ENCODE data around the gene SUSD2. TPM values are rescaled to one million over a fixed set of nuclear protein-coding genes. Genes with fewer than 3 reads are reported as not detected.

Gene SUSD2
- total RNA-seq, 1 experiment from 2014 or later = not detected

GRCh38 chr22:24184057-24184798 is 2.9 kb downstream of the SUSD2 start:
- DNase-seq (ENCODE audit: low read depth) = no peak
- in situ Hi-C loops (cut with HindIII; ENCODE audit: low pct_unique_long_range_greater_than_20kb, low sequenced_read_pairs) = no loop called here

DNA sequence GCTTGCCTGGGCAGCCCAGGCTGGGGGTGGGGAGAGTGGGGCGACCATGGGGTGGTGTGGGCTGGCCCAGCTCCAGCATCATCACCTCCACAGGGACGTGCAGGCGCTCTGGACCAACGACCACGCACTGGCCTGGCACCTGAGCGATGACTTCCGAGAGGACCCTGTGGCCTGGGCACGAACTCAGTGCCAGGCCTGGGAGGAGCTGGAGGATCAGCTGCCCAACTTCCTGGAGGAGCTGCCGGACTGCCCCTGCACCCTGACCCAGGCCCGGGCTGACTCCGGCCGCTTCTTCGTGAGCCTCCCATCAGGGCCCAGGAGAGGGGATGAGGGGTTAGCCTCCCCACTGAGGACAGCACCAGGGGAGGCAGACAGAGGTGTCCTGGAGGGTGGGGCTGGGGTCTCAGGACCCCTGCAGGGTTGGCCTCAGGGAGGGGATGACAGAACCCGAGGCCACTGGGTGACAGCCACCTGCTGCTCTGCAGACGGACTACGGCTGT is 3.8 kb downstream of the SUSD2 start:
- in situ Hi-C loops (cut with HindIII; ENCODE audit: low pct_unique_long_range_greater_than_20kb, low sequenced_read_pairs) = no loop called here
- no peak for DNase-seq (ENCODE audit: low read depth)

- no peak for DNase-seq (ENCODE audit: low read depth)
- in situ Hi-C loops (cut with HindIII; ENCODE audit: low pct_unique_long_range_greater_than_20kb, low sequenced_read_pairs) = no loop called here
Observed at GRCh38 chr22:24185501-24186351, 4.4 kb downstream of the SUSD2 start.

GRCh38 chr22:24186352-24186740 is 5.1 kb downstream of the SUSD2 start:
- in situ Hi-C loops (cut with HindIII; ENCODE audit: low pct_unique_long_range_greater_than_20kb, low sequenced_read_pairs) = no loop called here
- DNase-seq (ENCODE audit: low read depth) = no peak

- in situ Hi-C loops (cut with HindIII; ENCODE audit: low pct_unique_long_range_greater_than_20kb, low sequenced_read_pairs) = no loop called here
- no peak for DNase-seq (ENCODE audit: low read depth)
Observed at GRCh38 chr22:24186892-24187670, 5.8 kb downstream of the SUSD2 start.

- in situ Hi-C loops (cut with HindIII; ENCODE audit: low pct_unique_long_range_greater_than_20kb, low sequenced_read_pairs) = no loop called here
- no peak for DNase-seq (ENCODE audit: low read depth)
Observed at GRCh38 chr22:24187731-24188644, 6.7 kb downstream of the SUSD2 start.

DNA sequence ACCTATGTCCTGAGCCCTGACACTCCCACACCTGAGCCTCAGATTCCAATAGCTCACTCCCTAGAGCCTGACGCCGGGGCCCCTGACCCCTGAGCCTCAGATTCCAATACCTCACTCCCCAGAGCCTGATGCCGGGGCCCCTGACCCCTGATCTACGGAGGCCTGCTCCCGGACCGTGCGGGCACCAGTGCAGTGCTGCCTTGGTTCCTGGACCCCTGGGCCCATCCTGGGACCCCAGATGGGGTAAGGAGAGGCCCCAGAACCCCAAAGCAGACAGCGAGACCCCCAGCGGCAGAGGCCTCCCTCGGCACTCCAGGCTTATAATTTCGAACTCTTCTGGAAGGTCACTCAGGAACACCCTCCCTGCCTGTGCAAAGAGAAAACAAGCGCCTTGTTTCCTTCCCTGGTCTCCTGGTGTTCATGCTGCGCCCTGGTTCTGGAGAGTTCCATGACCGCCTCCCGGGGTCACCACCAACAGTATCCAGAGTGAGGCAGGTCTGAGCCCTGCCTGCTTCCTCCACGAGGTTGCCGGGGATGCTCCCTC is 7.5 kb downstream of the SUSD2 start:
- DNase-seq (ENCODE audit: low read depth) = no peak
- in situ Hi-C loops (cut with HindIII; ENCODE audit: low pct_unique_long_range_greater_than_20kb, low sequenced_read_pairs) = no loop called here

DNA sequence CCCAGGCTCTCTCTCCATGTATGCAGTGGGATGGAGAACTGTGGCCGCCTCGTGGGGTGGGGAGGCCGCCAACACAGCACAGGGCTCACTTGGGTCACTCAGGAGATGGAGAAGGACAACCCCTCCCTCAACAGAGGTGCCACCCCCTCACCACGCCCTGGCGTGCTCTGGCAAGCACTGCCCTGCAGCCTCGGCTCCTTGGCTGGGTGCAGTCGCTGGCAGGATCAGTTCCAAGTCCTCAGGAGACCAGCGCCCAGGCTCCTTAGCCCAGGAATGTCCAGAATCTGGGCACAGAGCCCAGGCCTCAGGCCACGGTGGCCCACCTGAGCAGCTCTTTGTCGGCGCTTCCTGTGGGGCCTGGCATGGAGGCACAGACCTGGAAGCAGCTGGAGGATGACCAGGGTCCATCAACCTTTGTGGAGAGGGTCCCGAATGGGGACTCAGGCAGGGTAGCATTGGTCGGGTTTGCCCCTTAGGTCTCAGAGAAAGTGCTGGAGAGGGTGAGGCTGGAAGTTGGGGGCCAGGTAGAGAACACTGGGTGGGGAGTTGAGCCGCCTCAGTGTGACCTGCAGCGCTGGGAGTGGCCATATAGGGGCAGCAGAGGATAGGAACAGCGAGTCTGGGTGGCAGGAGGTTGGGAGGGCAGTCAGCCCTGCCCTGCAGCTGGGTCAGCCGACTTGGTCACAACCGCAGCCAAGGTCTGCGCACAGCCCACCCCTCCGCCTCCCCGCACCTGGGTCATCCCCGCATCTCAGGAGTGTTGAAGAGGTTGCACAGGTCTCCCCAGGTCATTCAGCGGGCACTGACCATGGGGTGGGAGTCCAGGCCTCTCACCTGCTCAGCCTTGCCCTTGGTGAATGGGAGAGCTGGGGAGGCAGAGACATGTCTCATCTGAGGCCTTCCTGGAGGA is 8.2 kb downstream of the SUSD2 start:
- DNase-seq (ENCODE audit: low read depth) = peak; percentile 56
- in situ Hi-C loops (cut with HindIII; ENCODE audit: low pct_unique_long_range_greater_than_20kb, low sequenced_read_pairs) = no loop called here

DNA sequence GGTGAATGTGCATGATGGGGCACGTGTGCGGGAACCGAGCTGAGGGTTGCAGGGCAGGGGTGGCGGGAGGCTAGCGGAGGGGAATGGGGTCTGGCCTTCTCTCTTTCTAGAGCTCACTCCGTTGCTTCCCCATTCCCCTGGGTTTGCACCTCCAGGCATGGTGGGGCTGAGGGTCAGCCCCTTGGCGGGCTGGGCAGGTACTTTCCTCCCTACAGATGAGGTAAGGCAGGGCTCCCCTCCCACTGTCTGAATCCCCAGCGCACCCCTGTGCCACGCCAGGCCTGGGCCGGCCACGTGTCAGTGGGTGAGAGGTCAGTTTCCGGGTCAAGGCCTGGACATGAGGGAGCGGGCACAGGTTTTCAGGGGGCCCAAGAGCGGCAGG is 8.9 kb downstream of the SUSD2 start:
- DNase-seq (ENCODE audit: low read depth) = no peak
- in situ Hi-C loops (cut with HindIII; ENCODE audit: low pct_unique_long_range_greater_than_20kb, low sequenced_read_pairs) = no loop called here

DNA sequence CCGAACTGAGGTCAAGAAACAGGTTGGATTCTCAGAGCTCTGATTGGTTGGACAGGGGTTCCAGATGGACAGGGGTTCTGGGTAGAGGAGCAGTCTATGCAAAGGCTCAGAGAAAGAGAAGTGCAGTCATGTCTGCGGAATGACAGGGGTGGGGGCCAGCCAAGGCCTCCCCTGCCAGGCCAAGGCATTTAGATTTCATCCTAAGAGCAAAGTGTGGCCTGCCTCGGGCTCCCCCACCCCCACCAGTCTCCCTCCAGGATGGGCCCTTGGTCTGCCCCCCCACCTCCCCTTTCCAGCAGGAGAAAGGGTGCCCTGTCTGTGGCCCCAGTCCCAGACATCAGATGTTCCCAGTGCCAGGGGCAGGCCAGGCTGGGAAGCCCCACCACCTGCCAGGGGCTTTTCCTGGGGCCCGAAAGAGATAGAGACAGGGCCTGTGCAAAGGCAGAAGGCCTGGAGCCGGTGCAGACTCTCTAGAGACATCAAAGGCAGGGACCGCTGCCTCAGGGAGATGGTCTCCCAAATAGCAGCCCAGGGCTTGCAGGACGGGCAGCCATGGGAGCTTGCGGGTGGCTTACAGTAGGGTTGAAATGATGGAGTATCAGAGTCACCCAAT is 9.4 kb downstream of the SUSD2 start:
- in situ Hi-C loops (cut with HindIII; ENCODE audit: low pct_unique_long_range_greater_than_20kb, low sequenced_read_pairs) = no loop called here
- no peak for DNase-seq (ENCODE audit: low read depth)

GRCh38 chr22:24191381-24191841 is 10.1 kb downstream of the SUSD2 start:
- DNase-seq (ENCODE audit: low read depth) = no peak
- in situ Hi-C loops (cut with HindIII; ENCODE audit: low pct_unique_long_range_greater_than_20kb, low sequenced_read_pairs) = no loop called here

DNA sequence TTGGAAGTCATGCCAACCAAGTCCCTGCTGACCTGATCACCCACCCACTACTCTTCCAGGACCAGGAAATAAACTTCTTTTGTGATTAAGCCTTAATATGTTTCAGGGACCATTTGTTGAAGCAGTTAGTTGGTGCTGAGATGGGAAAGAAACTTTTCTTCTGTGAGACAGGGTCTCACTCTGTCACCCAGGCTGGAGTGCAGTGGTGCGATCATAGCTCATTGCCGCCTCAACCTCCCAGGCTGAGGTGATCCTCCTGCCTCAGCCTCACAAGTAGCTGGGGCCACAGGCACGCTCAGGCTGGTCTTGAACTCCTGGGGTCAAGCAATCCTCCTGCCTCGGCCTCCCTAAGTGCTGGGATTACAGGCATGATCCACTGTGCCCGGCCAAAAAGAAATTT is 10.6 kb downstream of the SUSD2 start:
- in situ Hi-C loops (cut with HindIII; ENCODE audit: low pct_unique_long_range_greater_than_20kb, low sequenced_read_pairs) = no loop called here
- no peak for DNase-seq (ENCODE audit: low read depth)

- no peak for DNase-seq (ENCODE audit: low read depth)
Observed at GRCh38 chr22:24198682-24199052, 17.4 kb downstream of the SUSD2 start.

GRCh38 chr22:24200619-24201212 is 19.4 kb downstream of the SUSD2 start:
- no peak for DNase-seq (ENCODE audit: low read depth)
- in situ Hi-C loops (cut with HindIII; ENCODE audit: low pct_unique_long_range_greater_than_20kb, low sequenced_read_pairs) = no loop called here

More at GRCh38 chr22:24198682-24199052, 17.4 kb downstream of the SUSD2 start:
- in situ Hi-C loops (cut with HindIII; ENCODE audit: low pct_unique_long_range_greater_than_20kb, low sequenced_read_pairs) = no loop called here

DNA sequence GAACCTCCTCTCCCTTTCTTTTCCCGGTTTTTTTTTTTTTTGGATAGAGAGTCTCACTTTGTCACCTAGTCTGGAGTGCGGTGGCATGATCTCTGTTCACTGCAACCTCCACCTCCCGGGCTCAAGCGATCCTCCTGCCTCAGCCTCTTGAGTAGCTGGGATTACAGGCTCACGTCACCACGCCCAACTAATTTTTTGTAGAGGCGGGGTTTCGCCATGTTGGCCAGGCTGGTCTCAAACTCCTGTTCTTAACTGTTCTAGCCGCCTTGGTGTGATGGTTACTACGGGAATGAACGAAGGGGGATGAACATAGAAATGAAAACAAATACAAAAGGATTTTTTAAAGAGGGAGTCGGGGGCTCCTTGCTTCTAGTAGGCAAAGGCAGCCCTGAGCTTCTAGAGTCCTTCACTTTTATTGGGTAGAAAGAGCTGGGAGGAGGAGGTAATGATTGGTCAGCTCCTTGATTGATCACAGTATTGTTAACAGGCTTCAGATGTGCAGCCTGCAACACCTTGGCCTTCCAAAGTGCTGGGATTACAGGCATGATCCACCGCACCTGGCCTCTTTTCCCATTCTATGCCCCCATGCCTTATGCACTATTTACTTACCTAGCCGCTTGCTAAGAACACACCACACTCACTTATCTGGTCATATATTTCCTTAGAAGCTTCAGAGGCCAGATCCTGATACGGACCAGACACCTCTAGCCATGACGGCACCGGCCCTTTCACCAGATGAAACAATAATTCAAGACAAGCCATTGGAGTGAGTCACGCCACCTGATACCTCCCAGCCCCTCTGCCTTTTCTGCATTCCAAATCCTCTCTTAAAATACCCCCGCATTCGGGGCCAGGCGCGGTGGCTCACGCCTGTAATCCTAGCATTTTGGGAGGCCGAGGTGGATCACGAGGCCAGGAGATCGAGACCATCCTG is 20.7 kb downstream of the SUSD2 start:
- DNase-seq (ENCODE audit: low read depth) = no peak
- in situ Hi-C loops (cut with HindIII; ENCODE audit: low pct_unique_long_range_greater_than_20kb, low sequenced_read_pairs) = no loop called here

All from Caki2 (cell line).